GM13976 (cell line): ENCODE results near the gene GOLGA6L7.
"Not testable (repeated sequence)": the region's sequence is repeated elsewhere in the genome, so short reads cannot be mapped to it uniquely, and the experiment has no call there.

Experiments
- DNase-seq: peaks from one replicate; pipeline ENCODE4 v3.0.0; 2012; ENCODE audit warnings: low spot score
- in situ Hi-C: fragments of 300-500 bp; cut with MboI; formaldehyde crosslinking; loops from one replicate; pipeline ENCODE4 v1.12.0; 2022; ENCODE audit warnings: low sequenced_read_pairs, mixed read lengths, inconsistent platforms; ENCODE audit not compliant: unreplicated experiment

Gene GOLGA6L7

GRCh38 chr15:28814059-28814458 lies 34.4 kb downstream of the GOLGA6L7 start:
- DNase-seq, in situ Hi-C loops: not testable (repeated sequence)

- in situ Hi-C loops, DNase-seq: not testable (repeated sequence)
Measured at GRCh38 chr15:28813392-28813791, 35.1 kb downstream of the GOLGA6L7 start.

- DNase-seq, in situ Hi-C loops: not testable (repeated sequence)
Measured at GRCh38 chr15:28811852-28812550, 36.4 kb downstream of the GOLGA6L7 start.

- in situ Hi-C loops, DNase-seq: not testable (repeated sequence)
Measured at GRCh38 chr15:28810444-28810843, 38.0 kb downstream of the GOLGA6L7 start.

GRCh38 chr15:28808136-28808535 lies 40.3 kb downstream of the GOLGA6L7 start:
- in situ Hi-C loops, DNase-seq: not testable (repeated sequence)

- in situ Hi-C loops, result not testable (repeated sequence)
Measured at GRCh38 chr15:28800366-28800765, 48.1 kb downstream of the GOLGA6L7 start.

GRCh38 chr15:28798234-28798633 lies 50.2 kb downstream of the GOLGA6L7 start:
- DNase-seq, in situ Hi-C loops: not testable (repeated sequence)

More at GRCh38 chr15:28800366-28800765, 48.1 kb downstream of the GOLGA6L7 start:
- DNase-seq, result not testable (repeated sequence)

GRCh38 chr15:28794231-28794630 lies 54.2 kb downstream of the GOLGA6L7 start:
- in situ Hi-C loops, DNase-seq: not testable (repeated sequence)
